ENCODE measurements around the gene SHISA7.

DNA sequence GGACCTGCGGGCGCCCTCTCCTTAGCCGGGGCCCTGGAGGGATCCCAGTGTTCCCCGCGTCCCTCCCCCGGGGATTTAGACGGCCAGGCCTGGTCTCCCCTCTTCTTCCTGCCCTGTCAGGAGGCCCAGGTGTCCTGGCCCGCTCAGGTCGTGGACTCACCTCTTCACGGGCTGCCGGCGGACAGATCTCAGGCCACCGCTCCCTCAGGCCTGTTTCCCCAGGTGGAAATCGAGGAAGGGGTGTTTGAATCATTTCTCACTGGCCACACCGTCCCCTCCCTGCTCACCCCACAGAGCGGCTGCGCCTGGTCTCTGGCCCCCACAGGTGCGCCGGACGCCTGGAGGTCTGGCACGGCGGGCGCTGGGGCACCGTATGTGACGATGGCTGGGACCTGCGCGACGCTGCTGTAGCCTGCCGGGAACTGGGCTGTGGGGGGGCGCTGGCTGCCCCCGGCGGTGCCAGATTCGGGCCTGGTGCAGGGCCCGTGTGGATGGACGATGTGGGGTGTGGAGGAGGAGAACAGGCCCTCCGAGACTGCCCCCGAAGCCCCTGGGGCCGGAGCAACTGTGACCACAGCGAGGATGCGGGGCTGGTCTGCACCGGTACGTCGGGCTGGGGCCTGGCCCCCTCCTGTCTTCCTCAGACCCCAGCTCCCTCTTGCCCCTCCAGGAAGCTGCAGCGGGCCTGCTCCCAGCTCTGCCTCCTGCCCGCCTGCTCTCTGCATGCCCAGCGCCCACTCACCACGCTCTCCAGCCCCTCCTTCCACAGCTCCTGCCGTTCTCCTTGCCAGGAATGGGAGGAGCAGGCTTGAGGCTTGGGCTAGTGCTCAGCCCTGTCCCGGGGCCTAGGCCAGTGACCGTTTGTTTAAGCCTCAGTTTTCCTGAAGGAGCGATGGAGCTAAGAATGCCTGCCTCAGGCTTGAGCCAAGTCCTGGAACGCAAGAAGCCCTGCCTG, 47.7 kb upstream of the SHISA7 start:
- TF ChIP-seq, protein P1, sequence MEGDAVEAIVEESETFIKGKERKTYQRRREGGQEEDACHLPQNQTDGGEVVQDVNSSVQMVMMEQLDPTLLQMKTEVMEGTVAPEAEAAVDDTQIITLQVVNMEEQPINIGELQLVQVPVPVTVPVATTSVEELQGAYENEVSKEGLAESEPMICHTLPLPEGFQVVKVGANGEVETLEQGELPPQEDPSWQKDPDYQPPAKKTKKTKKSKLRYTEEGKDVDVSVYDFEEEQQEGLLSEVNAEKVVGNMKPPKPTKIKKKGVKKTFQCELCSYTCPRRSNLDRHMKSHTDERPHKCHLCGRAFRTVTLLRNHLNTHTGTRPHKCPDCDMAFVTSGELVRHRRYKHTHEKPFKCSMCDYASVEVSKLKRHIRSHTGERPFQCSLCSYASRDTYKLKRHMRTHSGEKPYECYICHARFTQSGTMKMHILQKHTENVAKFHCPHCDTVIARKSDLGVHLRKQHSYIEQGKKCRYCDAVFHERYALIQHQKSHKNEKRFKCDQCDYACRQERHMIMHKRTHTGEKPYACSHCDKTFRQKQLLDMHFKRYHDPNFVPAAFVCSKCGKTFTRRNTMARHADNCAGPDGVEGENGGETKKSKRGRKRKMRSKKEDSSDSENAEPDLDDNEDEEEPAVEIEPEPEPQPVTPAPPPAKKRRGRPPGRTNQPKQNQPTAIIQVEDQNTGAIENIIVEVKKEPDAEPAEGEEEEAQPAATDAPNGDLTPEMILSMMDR (IDR thresholded peaks at IDR 0.05) = no peak
- TF ChIP-seq POLR2A (IDR thresholded peaks at IDR 0.05) = no peak

All from esophagus squamous epithelium (tissue), 4 donors.